Activated naive CD8-positive, alpha-beta T cell treated with anti-CD3 and anti-CD28 coated beads, Interleukin-2, amount 10 ng/mL, durations not matched to agents 7 days and 5 days (primary cell): ENCODE results near the gene XPNPEP3. TPM values are rescaled to one million over a fixed set of nuclear protein-coding genes. Genes with fewer than 3 reads are reported as not detected.
A peak's percentile ranks its signal among the peaks of the same experiment; 100 is the strongest.
"Not testable (repeated sequence)": the region's sequence is repeated elsewhere in the genome, so short reads cannot be mapped to it uniquely, and the experiment has no call there.

Experiments
- ATAC-seq: fragments of 150-1000 bp; cut with Tn5 transposase; one replicate; pipeline ENCODE4 v1.10.0; 2021; ENCODE audit warnings: low read depth, moderate library complexity
- POLR2A ChIA-PET: fragments of 350-600 bp; sonication (Branson Sonifier 250); formaldehyde crosslinking; loops from one replicate; lab custom pipeline; 2021; ENCODE audit warnings: antibody characterized with exemption; lab: Charles Lee
- DNase-seq: peaks from one replicate; pipeline ENCODE4 v3.0.0; 2021
- H3K27ac Mint-ChIP-seq: one replicate; pipeline ENCODE4 v1.8.0; 2022; ENCODE audit warnings: mild to moderate bottlenecking, mixed read lengths
- H3K27me3 Mint-ChIP-seq: one replicate; pipeline ENCODE4 v1.8.0; 2022; ENCODE audit warnings: mild to moderate bottlenecking, moderate library complexity, mixed read lengths
- H3K36me3 Mint-ChIP-seq: one replicate; pipeline ENCODE4 v1.8.0; 2021; ENCODE audit warnings: mild to moderate bottlenecking, mixed read lengths
- H3K4me1 Mint-ChIP-seq: one replicate; pipeline ENCODE4 v1.8.0; 2021; ENCODE audit warnings: mixed read lengths
- H3K4me3 Mint-ChIP-seq: one replicate; pipeline ENCODE4 v1.8.0; 2022; ENCODE audit warnings: mild to moderate bottlenecking, moderate library complexity, mixed read lengths
- H3K9me3 Mint-ChIP-seq: one replicate; pipeline ENCODE4 v1.8.0; 2021; ENCODE audit warnings: mixed read lengths
- total RNA-seq, 2 experiments: library from RNA; stranded (reverse); gene quantifications; one replicate each; pipeline ENCODE4 v1.2.3, GENCODE V29; 2021

Gene XPNPEP3
- total RNA-seq, 2 experiments from 2014 or later, result 14.7 to 15.1 TPM

DNA sequence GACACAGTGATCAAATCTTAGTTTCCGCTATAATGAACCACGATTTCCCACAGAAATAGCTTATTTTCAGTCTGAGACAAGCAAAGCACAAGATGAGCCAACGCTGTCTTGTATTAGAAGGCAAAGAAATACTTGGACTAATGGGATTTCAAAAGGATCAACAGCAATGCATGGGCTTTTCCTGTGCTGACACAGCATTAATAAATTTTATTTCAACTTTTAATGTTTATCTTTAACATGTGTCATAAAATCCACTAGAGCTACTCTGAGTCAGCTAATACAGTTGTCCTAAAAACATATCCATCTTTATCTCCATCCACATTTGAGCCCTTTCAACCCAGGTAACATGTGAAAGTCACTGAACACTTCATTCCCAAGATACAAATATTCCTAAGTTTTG is 22.3 kb upstream of the XPNPEP3 start:
- H3K27ac Mint-ChIP-seq, result no peak overlapping the region
- no peaks in the 10 kb centered on the region for H3K9me3 Mint-ChIP-seq
- H3K27me3 Mint-ChIP-seq, result no peaks in the 10 kb centered on the region
- peaks cover 8% of the 10 kb centered on the region for H3K4me1 Mint-ChIP-seq
- DNase-seq (no peak), ATAC-seq (no peak)
- peaks cover 13% of the 10 kb centered on the region for H3K36me3 Mint-ChIP-seq
- POLR2A ChIA-PET, result no interaction called here
- no peak overlapping the region for H3K4me3 Mint-ChIP-seq

DNA sequence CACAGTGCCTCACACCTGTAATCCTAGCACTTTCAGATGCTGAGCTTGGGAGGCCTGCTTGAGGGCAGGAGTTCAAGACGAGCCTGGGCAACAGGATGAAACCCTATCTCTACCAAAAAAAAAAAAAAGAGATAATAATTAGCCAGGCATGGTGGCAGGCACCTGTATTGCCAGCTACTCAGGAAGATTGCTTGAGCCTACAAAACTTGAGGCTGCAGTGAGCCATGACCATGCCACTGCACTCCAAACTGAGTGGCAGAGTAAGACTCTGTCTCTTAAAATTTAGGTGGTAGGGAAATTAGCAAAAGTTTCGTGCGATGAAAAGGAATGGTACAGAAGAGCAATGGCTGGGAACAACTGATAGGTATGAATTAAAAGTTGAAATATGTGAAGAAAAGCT is 18.5 kb upstream of the XPNPEP3 start:
- no peak overlapping the region for H3K4me3 Mint-ChIP-seq
- H3K9me3 Mint-ChIP-seq, result no peaks in the 10 kb centered on the region
- peaks cover 12% of the 10 kb centered on the region for H3K36me3 Mint-ChIP-seq
- no peaks in the 10 kb centered on the region for H3K27me3 Mint-ChIP-seq
- no peak overlapping the region for H3K27ac Mint-ChIP-seq
- ATAC-seq, result no peak
- no peak for DNase-seq
- peaks cover 6% of the 10 kb centered on the region for H3K4me1 Mint-ChIP-seq
- POLR2A ChIA-PET, result no interaction called here

DNA sequence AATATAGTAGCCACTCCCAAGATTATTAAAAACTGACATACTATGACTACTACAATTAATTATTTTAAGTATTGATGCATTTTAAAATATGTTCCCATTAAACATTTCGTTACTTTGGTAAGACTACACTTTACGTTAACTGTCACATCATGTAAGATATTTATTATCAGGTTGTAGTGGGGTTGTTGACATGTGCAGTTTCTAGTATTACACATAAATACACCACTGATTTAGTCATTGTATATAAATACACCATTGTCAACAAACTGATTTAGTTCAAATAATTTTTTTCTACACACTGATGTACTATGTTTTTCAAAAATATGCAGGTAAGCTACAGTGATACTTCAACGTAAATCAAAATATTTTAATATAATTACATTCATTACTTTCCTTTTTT is 12.0 kb upstream of the XPNPEP3 start:
- Mint-ChIP-seq H3K4me3 (no peak overlapping the region), H3K36me3 (peaks cover 11% of the 10 kb centered on the region), H3K9me3 (no peaks in the 10 kb centered on the region), H3K27ac (no peak overlapping the region), H3K27me3 (no peaks in the 10 kb centered on the region), H3K4me1 (peaks cover 2% of the 10 kb centered on the region)
- ATAC-seq (no peak), DNase-seq (no peak)
- POLR2A ChIA-PET, result no interaction called here

DNA sequence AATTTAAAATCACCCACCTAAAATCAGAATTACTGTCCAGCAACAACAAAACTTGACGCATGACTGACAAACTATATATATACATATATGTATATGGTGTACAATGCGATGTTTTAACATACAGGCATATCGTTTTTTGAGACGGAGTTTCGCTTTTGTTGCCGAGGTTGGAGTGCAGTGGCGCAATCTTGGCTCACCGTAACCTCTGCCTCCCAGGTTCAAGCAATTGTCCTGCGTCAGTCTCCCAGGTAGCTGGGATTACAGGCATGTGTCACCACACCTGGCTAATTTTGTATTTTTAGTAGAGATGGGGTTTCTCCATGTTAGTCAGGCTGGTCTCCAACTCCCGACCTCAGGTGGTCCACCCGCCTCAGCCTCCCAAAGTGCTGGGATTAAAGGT is 11.1 kb upstream of the XPNPEP3 start:
- H3K27me3 Mint-ChIP-seq, POLR2A ChIA-PET, H3K9me3 Mint-ChIP-seq, H3K4me3 Mint-ChIP-seq, DNase-seq, ATAC-seq, H3K4me1 Mint-ChIP-seq, H3K27ac Mint-ChIP-seq: not testable (repeated sequence)
- H3K36me3 Mint-ChIP-seq, result peaks cover 12% of the 10 kb centered on the region

DNA sequence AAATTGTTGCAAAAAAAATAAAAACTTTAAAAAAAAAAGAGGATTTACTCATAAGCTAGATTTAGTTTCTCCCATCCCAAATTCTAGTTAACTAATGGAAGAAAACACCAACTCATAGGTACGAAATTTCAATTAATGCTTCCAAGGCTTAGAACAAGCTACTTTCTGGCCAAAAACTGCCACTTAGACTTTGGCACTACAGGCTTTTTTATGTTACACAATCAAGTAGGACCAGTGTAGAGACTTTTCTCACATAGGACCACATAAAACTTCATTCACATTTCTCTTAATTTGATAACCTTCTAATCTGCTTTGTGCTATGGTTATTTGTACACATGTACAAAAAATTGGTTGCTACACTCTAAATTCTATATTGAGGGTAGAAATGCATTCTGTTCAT is 3.6 kb upstream of the XPNPEP3 start:
- ATAC-seq (no peak), DNase-seq (no peak)
- POLR2A ChIA-PET, result interaction anchor here (1.1 kb wide), 1 partner anchor 433 kb away, joined by 3 read pairs; the partner anchor contains the start of gene RANGAP1
- no peaks in the 10 kb centered on the region for H3K27me3 Mint-ChIP-seq
- H3K9me3 Mint-ChIP-seq, result no peaks in the 10 kb centered on the region
- H3K4me3 Mint-ChIP-seq, result peak overlapping the region; percentile 38
- peaks cover 5% of the 10 kb centered on the region for H3K36me3 Mint-ChIP-seq
- peak overlapping the region; percentile 23 for H3K27ac Mint-ChIP-seq
- H3K4me1 Mint-ChIP-seq, result peaks cover 37% of the 10 kb centered on the region

GRCh38 chr22:40853961-40854360 is 3.0 kb upstream of the XPNPEP3 start:
- H3K27me3 Mint-ChIP-seq, result no peaks in the 10 kb centered on the region
- peaks cover 5% of the 10 kb centered on the region for H3K36me3 Mint-ChIP-seq
- H3K4me3 Mint-ChIP-seq, result peak overlapping the region; percentile 38
- DNase-seq, result no peak
- POLR2A ChIA-PET, result interaction anchor here (1.1 kb wide), 1 partner anchor 432 kb away, joined by 3 read pairs; the partner anchor contains the start of gene RANGAP1
- peak overlapping the region; percentile 56 for H3K27ac Mint-ChIP-seq
- ATAC-seq, result no peak
- no peaks in the 10 kb centered on the region for H3K9me3 Mint-ChIP-seq
- peaks cover 38% of the 10 kb centered on the region for H3K4me1 Mint-ChIP-seq

DNA sequence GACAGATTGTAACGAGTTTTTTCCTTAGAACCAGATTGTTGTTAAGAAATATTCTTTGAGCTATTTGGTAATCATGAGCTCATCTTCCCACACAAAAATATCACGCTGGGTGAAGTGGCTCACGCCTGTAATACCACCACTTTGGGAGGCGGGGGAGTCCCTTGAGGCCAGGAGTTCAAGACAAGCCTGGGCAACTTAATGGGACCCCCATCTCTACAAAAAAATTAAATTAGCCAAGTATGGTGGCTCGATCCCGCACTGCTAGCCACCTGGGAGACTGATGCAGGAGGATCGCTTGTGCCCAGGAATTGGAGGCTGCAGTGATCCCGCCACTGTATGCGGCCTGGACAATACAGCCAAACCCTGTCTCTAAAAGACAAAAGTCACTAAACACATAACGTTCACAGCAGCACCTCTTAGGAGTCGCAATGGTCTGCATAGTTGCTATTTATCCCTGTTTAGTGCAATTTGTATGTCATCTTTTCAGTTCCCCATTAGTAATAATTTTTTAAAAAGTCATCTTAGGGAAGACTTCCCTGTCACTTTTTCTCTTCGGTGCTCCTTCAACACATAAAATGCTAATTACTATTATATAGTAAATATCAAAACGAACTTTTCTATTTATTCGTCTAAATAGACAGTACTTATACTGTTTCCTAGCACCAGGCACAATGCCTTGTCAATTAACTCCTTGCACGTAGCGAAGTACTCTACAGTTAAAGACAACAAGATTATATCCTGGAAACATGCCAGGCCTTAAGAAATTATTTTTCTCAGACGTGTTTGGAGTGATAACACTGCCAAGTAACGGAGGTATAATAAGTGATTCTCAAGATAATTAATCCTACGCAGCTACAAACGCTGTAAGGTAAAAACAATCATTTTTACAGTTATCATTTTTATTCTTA is 1.6 kb upstream of the XPNPEP3 start:
- H3K27ac Mint-ChIP-seq, result peak overlapping the region; percentile 72
- DNase-seq (no peak), ATAC-seq (no peak)
- POLR2A ChIA-PET, result interaction anchor here (0.6 to 1.7 kb wide), 5 partner anchors 37 to 593 kb away, joined by 3 to 10 read pairs (median 5); partner anchors contain the start of gene SLC25A17
- peaks cover 3% of the 10 kb centered on the region for H3K36me3 Mint-ChIP-seq
- H3K4me1 Mint-ChIP-seq, result peaks cover 42% of the 10 kb centered on the region
- H3K4me3 Mint-ChIP-seq, result peak overlapping the region; percentile 99
- no peaks in the 10 kb centered on the region for H3K9me3 Mint-ChIP-seq
- no peaks in the 10 kb centered on the region for H3K27me3 Mint-ChIP-seq

DNA sequence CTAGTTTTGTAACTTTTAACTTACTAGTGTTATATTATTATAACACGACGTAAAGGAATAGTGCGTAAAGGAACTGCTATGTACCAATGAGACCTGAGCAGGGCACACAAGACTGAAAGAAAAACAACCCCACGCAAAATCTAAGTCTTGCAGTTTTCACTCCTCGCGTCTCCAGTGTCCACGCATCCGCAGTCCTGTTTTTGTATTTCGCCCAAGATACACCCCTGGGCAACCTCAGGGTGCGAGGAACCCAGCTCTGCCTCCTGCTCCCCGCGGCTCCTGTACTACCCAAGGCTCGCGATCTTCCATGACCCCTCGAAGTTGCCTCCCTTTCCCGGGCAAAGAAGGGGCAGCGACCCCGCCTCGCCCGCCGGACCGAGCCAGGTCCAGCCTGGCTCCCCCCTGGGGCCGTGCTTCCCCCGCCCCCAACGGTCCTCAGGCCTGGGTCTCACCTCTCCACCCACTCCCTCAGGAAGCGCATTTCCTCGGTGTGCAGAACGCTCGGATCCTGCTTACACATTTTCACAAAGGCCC is 902 bp upstream of the XPNPEP3 start:
- peak; percentile 10 for ATAC-seq
- Mint-ChIP-seq H3K4me1 (peaks cover 42% of the 10 kb centered on the region), H3K9me3 (no peaks in the 10 kb centered on the region), H3K4me3 (peak overlapping the region; percentile 99), H3K27ac (peak overlapping the region; percentile 100), H3K27me3 (no peaks in the 10 kb centered on the region), H3K36me3 (peaks cover 5% of the 10 kb centered on the region)
- DNase-seq, result no peak
- POLR2A ChIA-PET, result interaction anchor here (0.6 to 2.2 kb wide), 18 partner anchors 11 to 593 kb away, joined by 3 to 11 read pairs (median 4); partner anchors contain the start of genes RANGAP1, RBX1 and SLC25A17

DNA sequence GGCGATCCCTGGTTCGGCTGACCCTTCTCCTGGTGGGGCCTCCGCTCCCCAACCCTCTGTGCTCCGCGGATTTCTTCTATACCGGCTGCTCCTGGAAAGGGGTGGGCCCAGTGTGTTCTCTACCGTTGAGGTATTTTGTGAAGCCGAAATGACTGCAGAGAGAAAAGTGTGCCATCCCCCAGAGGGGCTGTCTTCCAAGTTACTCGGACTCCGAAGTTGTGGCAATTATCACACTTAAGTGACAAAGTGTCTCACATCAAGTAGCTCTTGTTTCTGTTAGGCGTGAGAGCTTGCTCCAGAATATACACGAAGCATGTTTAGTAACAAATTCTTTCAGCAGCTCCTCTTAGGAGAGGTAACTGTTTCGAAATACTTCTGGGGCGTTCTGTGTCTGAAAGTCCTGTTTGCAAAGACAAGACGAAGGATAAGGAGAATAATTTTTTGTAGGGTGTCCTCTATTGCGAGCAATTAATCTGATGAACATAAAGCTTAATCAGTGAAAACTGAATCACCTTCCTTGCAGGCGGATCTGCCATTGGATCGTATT is 434 bp downstream of the XPNPEP3 start:
- peak overlapping the region; percentile 100 for H3K27ac Mint-ChIP-seq
- peak overlapping the region; percentile 99 for H3K4me3 Mint-ChIP-seq
- H3K27me3 Mint-ChIP-seq, result no peaks in the 10 kb centered on the region
- H3K9me3 Mint-ChIP-seq, result no peaks in the 10 kb centered on the region
- POLR2A ChIA-PET, result interaction anchor here (0.6 to 2.2 kb wide), 14 partner anchors 10 to 589 kb away, joined by 3 to 11 read pairs (median 5); partner anchors contain the start of genes MRTFA, RANGAP1, RBX1 and SLC25A17
- peaks cover 35% of the 10 kb centered on the region for H3K4me1 Mint-ChIP-seq
- peaks cover 9% of the 10 kb centered on the region for H3K36me3 Mint-ChIP-seq
- ATAC-seq (no peak), DNase-seq (no peak)

- POLR2A ChIA-PET, result no interaction called here
- Mint-ChIP-seq H3K27me3 (no peaks in the 10 kb centered on the region), H3K9me3 (no peaks in the 10 kb centered on the region), H3K4me1 (peaks cover 17% of the 10 kb centered on the region), H3K4me3 (no peak within 1 kb of the TSS), H3K27ac (peak within 1 kb of the TSS; percentile 30), H3K36me3 (peaks cover 8% of the 10 kb centered on the region)
- no peak for DNase-seq
- no peak for ATAC-seq
Measured at GRCh38 chr22:40862013-40862412, 5.1 kb downstream of the XPNPEP3 start, which contains the start of gene DNAJB7. Gene DNAJB7, minus strand, starts transcription at chr22:40862113. Its CDS starts 119 bp downstream, at chr22:40861994.

- Mint-ChIP-seq H3K9me3 (no peaks in the 10 kb centered on the region), H3K4me1 (peaks cover 17% of the 10 kb centered on the region), H3K27ac (no peak overlapping the region), H3K36me3 (peaks cover 8% of the 10 kb centered on the region), H3K4me3 (no peak overlapping the region), H3K27me3 (no peaks in the 10 kb centered on the region)
- no peak for DNase-seq
- POLR2A ChIA-PET, result no interaction called here
- ATAC-seq, result no peak
Measured at GRCh38 chr22:40862537-40862936, 5.6 kb downstream of the XPNPEP3 start.

GRCh38 chr22:40867109-40867508 is 10.2 kb downstream of the XPNPEP3 start:
- H3K9me3 Mint-ChIP-seq, result no peaks in the 10 kb centered on the region
- POLR2A ChIA-PET, result interaction anchor here (0.6 to 2.2 kb wide), 2 partner anchors 10 to 14 kb away, joined by 3 to 11 read pairs; partner anchors contain the start of genes ST13 and XPNPEP3
- H3K27me3 Mint-ChIP-seq, result no peaks in the 10 kb centered on the region
- H3K4me1 Mint-ChIP-seq, result peaks cover 7% of the 10 kb centered on the region
- no peak overlapping the region for H3K4me3 Mint-ChIP-seq
- no peak overlapping the region for H3K27ac Mint-ChIP-seq
- H3K36me3 Mint-ChIP-seq, result peaks cover 3% of the 10 kb centered on the region
- ATAC-seq (no peak), DNase-seq (no peak)

GRCh38 chr22:40868379-40868778 is 11.4 kb downstream of the XPNPEP3 start:
- H3K36me3 Mint-ChIP-seq, H3K27ac Mint-ChIP-seq, H3K9me3 Mint-ChIP-seq, ATAC-seq, H3K4me3 Mint-ChIP-seq, DNase-seq, H3K4me1 Mint-ChIP-seq, H3K27me3 Mint-ChIP-seq: not testable (repeated sequence)
- POLR2A ChIA-PET, result interaction anchor here (2.2 kb wide), 1 partner anchor 11 kb away, joined by 11 read pairs; the partner anchor contains the start of genes ST13 and XPNPEP3
